SKM-1 treated with dmso at 0.1 percent for 144 hours (cell line): ENCODE measurements around the gene HUS1.
"Not testable (repeated sequence)": the region's sequence is repeated elsewhere in the genome, so short reads cannot be mapped to it uniquely, and the experiment has no call there.

ENCODE experiments used
- DNase-seq: peaks from one replicate; lab custom pipeline; 2025; ENCODE audit not compliant: unreplicated experiment; lab: John Stamatoyannopoulos, UW

Gene HUS1

DNA sequence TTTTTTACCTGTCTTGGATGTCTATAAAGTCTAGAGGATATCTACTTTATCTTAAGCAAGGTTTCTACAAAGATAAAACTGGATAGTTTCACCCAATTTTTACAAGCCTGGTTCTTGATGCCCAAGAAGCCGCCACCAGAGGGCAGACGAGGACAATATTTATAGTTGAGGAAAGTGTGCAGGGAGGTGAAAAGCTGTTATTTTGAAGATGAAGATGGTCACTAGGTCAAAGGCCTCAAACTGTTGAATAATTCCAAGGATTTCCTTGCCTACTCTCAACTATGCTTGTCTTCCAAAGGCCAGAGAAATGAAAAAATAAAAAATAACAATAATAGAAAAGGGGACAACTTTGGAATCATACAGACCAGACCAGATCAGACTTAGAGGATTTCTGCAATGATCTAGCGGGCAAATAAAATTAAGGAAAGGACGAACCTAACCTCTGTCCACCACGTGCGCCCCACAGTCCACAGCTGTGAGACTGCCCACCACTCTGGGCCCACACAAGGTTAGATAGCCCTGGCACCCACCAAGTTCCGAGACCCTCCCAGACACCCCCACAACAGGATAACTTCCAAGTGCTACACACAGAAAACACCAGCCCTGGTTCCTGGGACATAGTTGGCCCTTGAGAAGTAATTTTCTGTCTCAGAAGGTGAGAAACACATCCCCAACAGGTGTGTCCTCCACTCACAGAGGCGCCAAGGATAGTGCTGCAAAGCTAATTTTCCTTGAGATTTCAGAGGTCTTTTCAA is 34.0 kb downstream of the HUS1 start:
- DNase-seq: peak; percentile 37

- DNase-seq: no peak
Observed at GRCh38 chr7:47944536-47945260, 34.7 kb downstream of the HUS1 start.

GRCh38 chr7:47943676-47944474 is 35.5 kb downstream of the HUS1 start:
- DNase-seq: no peak

- DNase-seq: not testable (repeated sequence)
Observed at GRCh38 chr7:47942651-47943050, 36.8 kb downstream of the HUS1 start.

- no peak for DNase-seq
Observed at GRCh38 chr7:47942132-47942531, 37.3 kb downstream of the HUS1 start.

- DNase-seq: no peak
Observed at GRCh38 chr7:47941136-47941844, 38.1 kb downstream of the HUS1 start.

DNA sequence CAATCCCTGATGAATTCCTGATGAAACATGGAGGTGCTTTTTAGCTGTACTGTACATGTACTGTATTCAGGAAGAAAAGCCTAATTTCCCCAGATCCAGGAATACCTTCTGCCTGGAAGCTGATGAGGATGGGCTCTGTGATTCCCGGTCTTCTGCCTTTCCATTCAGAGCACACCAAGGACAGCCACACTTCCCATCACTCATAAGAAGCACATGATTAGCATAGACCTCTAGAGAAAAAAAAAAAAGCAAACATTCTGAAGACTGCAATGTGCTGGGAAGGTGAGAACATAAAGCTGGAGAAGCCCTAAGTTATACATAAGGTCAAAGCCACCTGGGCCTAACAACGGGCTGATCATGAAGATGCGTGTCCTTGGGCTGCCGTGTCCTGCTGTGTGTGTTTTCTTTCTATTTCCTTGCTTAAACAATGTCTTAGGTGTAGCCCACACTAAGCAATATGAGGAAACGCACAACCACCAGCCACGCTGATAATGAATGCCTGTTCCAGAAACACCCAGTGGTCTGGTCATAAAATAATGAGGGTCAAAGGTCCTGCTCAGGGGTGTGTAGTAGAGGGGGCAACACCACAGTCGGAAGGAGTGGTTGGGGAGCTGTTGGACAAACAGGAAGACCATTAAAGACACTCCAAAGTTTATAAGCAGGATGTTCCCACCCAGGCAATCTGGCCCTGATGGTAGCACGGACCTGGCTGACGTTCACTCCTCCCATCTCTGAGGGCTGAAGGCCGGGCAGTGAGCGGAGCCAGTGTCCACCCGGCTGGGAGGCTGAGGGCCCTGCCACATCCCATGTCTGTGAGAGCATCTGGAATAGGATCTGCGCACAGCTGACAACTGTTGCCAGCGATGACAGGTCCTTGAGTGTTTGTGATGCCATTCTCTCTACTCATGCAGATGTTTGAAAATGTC is 39.1 kb downstream of the HUS1 start:
- no peak for DNase-seq

- no peak for DNase-seq
Observed at GRCh38 chr7:47939425-47940036, 39.9 kb downstream of the HUS1 start.

DNA sequence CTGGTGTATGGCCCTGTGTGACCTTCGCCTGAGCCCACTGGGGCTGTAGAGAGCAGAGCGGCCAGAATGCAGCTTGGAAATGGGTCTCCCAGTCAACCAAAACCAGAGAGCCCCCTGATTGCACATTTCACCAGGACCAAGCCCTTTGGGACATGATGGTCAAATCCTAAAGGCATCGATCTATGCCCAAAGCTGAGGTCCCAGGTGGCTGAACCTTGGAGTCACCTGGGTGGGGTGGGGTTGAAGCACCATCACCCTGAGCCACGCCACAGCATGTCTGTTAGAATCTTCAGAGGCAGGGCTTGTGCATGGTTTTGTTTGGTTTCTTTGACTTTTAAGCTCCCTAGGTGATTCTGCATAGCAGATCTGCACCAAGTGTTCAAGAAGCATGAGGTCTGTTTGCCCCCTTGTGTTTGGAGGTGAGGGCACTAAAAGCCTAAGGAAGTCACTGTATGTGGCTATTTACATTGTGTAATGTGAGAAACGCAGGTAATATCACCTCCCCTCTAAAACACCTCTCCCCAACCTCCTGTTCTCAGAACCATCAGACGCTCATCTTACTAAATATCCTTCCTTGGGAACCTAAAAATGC is 40.7 kb downstream of the HUS1 start:
- DNase-seq: no peak

DNA sequence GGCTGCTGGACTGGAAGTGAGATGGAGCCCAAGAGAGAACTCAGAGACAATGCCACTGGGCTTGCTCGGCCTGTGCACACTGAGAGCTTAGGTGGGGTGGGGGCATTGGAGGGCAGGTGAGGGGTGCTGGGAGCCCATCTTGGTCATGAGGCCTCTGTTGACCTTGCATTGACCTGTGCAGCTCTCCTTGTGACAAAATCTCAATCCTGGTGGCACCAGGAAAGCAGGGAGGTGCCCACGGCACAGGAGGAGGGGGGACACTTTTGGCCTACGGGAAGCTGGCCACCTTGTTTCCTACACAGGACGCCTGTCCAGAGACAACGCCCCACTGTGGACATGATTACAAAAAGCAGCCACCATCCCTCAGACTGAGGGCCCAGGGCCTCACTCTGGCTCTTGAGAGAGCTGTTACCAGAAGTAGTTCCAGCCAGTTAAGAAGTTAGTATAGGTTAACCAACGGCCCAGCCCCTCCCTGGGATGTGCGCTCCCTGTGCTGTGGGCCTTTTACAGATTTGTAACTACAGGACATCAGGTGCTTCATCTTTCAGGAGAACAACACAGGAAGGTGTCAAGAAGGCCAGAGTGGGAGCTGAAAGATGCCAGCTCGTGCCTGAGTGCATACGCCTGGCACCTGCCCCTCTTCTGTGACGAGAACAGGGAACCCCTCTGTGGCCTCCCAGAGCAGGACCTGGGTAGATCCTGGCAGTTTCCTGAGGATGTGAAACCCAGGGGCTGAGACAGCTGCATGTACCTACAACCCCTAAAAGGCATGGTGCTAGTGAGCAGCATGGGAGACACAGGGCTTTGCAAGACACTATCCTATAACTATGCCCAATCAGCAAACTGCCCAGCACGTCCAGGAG is 41.5 kb downstream of the HUS1 start:
- no peak for DNase-seq

- no peak for DNase-seq
Observed at GRCh38 chr7:47937065-47937687, 42.2 kb downstream of the HUS1 start.

DNA sequence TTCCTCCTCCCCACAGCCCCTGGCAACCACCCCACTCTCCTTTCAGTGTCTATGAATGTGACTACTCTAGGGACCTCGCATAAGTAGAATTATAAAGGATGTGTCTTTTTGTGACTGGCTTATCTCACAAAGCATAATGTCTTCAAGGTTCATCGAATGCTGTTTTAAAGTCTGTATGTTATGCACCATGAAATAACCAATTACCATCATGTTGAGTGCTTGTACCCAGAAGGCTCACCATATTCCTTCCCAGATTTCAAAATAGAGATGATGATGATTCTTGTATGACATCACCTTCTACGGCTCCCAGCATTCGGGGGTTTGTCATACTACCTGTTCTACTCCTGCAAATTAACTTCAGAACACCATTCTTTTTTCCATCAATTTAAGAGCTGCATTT is 43.1 kb downstream of the HUS1 start:
- no peak for DNase-seq

- DNase-seq: no peak
Observed at GRCh38 chr7:47935336-47935735, 44.1 kb downstream of the HUS1 start.

GRCh38 chr7:47934831-47935230 is 44.6 kb downstream of the HUS1 start:
- DNase-seq: no peak

- DNase-seq: no peak
Observed at GRCh38 chr7:47933215-47933614, 46.2 kb downstream of the HUS1 start.

- no peak for DNase-seq
Observed at GRCh38 chr7:47932466-47933037, 46.9 kb downstream of the HUS1 start.

- DNase-seq: no peak
Observed at GRCh38 chr7:47932016-47932415, 47.4 kb downstream of the HUS1 start.
